Erythroblast (primary cell): ENCODE data around the gene TFAM.

Source experiments
- GATA1 ChIP-seq: IDR thresholded peaks from 2 replicates; pipeline ENCODE4 v1.6.1; 2011; ENCODE audit warnings: low read depth, mild to moderate bottlenecking, control low read depth, low read length, moderate library complexity
- POLR2A ChIP-seq: IDR thresholded peaks from 2 replicates; pipeline ENCODE4 v1.6.1; 2011; ENCODE audit warnings: mild to moderate bottlenecking, low read length

DNA sequence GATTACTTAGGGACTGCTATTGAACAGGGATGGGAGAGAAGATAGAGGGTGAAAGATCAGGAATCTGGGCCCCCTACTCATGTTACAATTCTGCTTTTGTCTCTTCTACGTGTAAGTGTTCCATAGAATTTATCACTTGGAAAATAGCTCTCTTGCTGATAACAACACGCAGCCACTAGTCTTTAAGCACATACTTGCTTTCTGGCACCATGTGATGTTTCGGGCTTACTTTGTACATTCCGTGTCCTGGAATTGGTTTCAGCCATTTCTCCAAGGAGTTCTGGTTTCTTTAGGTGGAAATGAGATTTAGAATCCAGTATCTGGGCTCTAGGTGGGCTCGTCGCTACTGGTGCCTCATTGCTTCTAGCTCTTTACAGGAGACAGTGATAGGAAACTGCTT lies 59.7 kb downstream of the TFAM start:
- TF ChIP-seq POLR2A: no peak
- TF ChIP-seq GATA1: no peak
